GM12878 (cell line): ENCODE results near the gene MCTP2. TPM values are rescaled to one million over a fixed set of nuclear protein-coding genes. Genes with fewer than 3 reads are reported as not detected.
A peak's percentile ranks its signal among the peaks of the same experiment; 100 is the strongest.

Experiments used
- ELK1 ChIP-seq: IDR thresholded peaks from 2 replicates; pipeline ENCODE4 v1.6.1; 2012; ENCODE audit warnings: low read depth, low read length, improper control_type of control experiment
- EZH2 ChIP-seq: IDR thresholded peaks from 2 replicates; pipeline ENCODE4 v1.6.1; 2012; ENCODE audit warnings: low read depth, mild to moderate bottlenecking, control low read depth, inconsistent platforms, low read length, borderline replicate concordance; ENCODE audit not compliant: control insufficient read depth
- FOS ChIP-seq: IDR thresholded peaks from 3 replicates; pipeline ENCODE4 v1.6.1; 2011; ENCODE audit warnings: borderline replicate concordance; ENCODE audit not compliant: insufficient read length; ENCODE audit errors: extremely low read depth
- HDAC6 ChIP-seq: fragments of 200-600 bp; sonication (generic); IDR thresholded peaks from one replicate; pipeline ENCODE4 v1.8.0; 2017; ENCODE audit warnings: antibody characterized with exemption; ENCODE audit not compliant: unreplicated experiment
- KAT2A ChIP-seq: conservative IDR thresholded peaks from 2 replicates; pipeline ENCODE4 v1.6.1; 2011; ENCODE audit warnings: low read depth, low read length; ENCODE audit not compliant: control insufficient read depth
- MYB ChIP-seq: fragments of 150-350 bp; IDR thresholded peaks from 2 replicates; pipeline ENCODE4 v1.6.1; 2014; ENCODE audit warnings: mild to moderate bottlenecking, low read depth, low read length, borderline replicate concordance
- MYC ChIP-seq: IDR thresholded peaks from 2 replicates; pipeline ENCODE4 v1.6.1; 2011; ENCODE audit warnings: mild to moderate bottlenecking, low read length, moderate library complexity, inconsistent platforms; ENCODE audit not compliant: insufficient read depth, insufficient replicate concordance, insufficient read length, severe bottlenecking
- PAX5 ChIP-seq: IDR thresholded peaks from 2 replicates; pipeline ENCODE4 v1.6.1; 2011; ENCODE audit warnings: low read depth, low read length, borderline replicate concordance
- PML ChIP-seq: IDR thresholded peaks from 2 replicates; pipeline ENCODE4 v1.6.1; 2012; ENCODE audit warnings: low read length, inconsistent platforms
- POU2F2 ChIP-seq: IDR thresholded peaks from 3 replicates; pipeline ENCODE4 v1.6.1; 2011; ENCODE audit warnings: low read depth, mild to moderate bottlenecking, low read length, borderline replicate concordance
- RELB ChIP-seq: fragments of 450-650 bp; IDR thresholded peaks from 2 replicates; pipeline ENCODE4 v1.6.1; 2017; ENCODE audit warnings: low read depth, mild to moderate bottlenecking, moderate library complexity
- RUNX3 ChIP-seq: IDR thresholded peaks from 2 replicates; pipeline ENCODE4 v1.6.1; 2012; ENCODE audit warnings: low read length, inconsistent platforms
- SREBF1 ChIP-seq: IDR thresholded peaks from 2 replicates; pipeline ENCODE4 v1.6.1; 2012; ENCODE audit warnings: mild to moderate bottlenecking, low read length
- SREBF2 ChIP-seq: IDR thresholded peaks from 2 replicates; pipeline ENCODE4 v1.6.1; 2012; ENCODE audit warnings: mild to moderate bottlenecking, low read length
- TARDBP ChIP-seq: IDR thresholded peaks from 2 replicates; pipeline ENCODE4 v1.6.1; 2016; ENCODE audit warnings: borderline replicate concordance
- WRNIP1 ChIP-seq: IDR thresholded peaks from 2 replicates; pipeline ENCODE4 v1.6.1; 2011; ENCODE audit warnings: low read depth, low read length, improper control_type of control experiment, borderline replicate concordance
- YBX1 ChIP-seq: fragments of 450-650 bp; IDR thresholded peaks from 2 replicates; pipeline ENCODE4 v1.6.1; 2016; ENCODE audit warnings: antibody characterized with exemption
- ZBED1 ChIP-seq: IDR thresholded peaks from 2 replicates; pipeline ENCODE4 v1.6.1; 2016; ENCODE audit warnings: borderline replicate concordance
- ZBTB4 ChIP-seq: fragments of 450-650 bp; formaldehyde crosslinking; IDR thresholded peaks from 2 replicates; pipeline ENCODE4 v1.4.0; 2022; ENCODE audit warnings: mild to moderate bottlenecking, moderate library complexity
- ZBTB40 ChIP-seq: fragments of 450-650 bp; IDR thresholded peaks from 2 replicates; pipeline ENCODE4 v1.6.1; 2016; ENCODE audit warnings: mild to moderate bottlenecking, moderate library complexity, borderline replicate concordance
- ZNF207 ChIP-seq: fragments of 450-650 bp; IDR thresholded peaks from 2 replicates; pipeline ENCODE4 v1.6.1; 2014; ENCODE audit warnings: antibody characterized with exemption, mild to moderate bottlenecking, borderline replicate concordance
- ZNF24 ChIP-seq: fragments of 450-650 bp; IDR thresholded peaks from 2 replicates; pipeline ENCODE4 v1.6.1; 2017; ENCODE audit warnings: antibody characterized with exemption, mild to moderate bottlenecking
- polyA plus RNA-seq, 11 experiments: library from polyadenylated mRNA; depleted of rRNA in 4 of 11; unstranded in 6 of 11; stranded (reverse) in 5 of 11; fragments of >200 nt; fragmentation: Nextera tagmentation in 4 of 11; fragmentation: Illumina TruSeq in 1 of 11; extraction: Ambion mirVana in 4 of 11; extraction: Trizol in 1 of 11; gene quantifications; 1 replicate in 1 of 11; 2 replicates in 10 of 11; pipeline versions ENCODE4 v1.2.1 to v1.2.3, GENCODE V29; 2011 to 2016; ENCODE audit warnings: inconsistent platforms in 2 of 11, missing spikeins in 2 of 11, low read depth in 1 of 11
- total RNA-seq, 4 experiments: library from RNA; depleted of rRNA in 3 of 4; stranded (reverse); fragments of >200 nt in 3 of 4; fragmentation: Illumina TruSeq in 1 of 4; extraction: Trizol in 1 of 4; gene quantifications; 2 replicates each; pipeline versions ENCODE4 v1.2.1 to v1.2.3, GENCODE V29; 2013 to 2021

Gene MCTP2
- total and polyA plus RNA-seq, 10 of the 15 experiments (the other 5 are each of a cell fraction or from before 2014, with no cell fraction given), result 0.24 to 48.5 (median 0.88) TPM

GRCh38 chr15:94287794-94288246 is 56.5 kb downstream of the MCTP2 start (continued):
- TF ChIP-seq ZBTB40 (no peak), KAT2A (no peak), SREBF1 (no peak), ZNF24 (no peak), PML (no peak), PAX5 (peak; percentile 81; the same call in 1 of the 2 replicates), ZBTB4 (CRISPR knock-in tag) (no peak), ELK1 (no peak), RELB (peak; percentile 89), FOS (no peak), HDAC6 (no peak), ZBED1 (no peak), MYB (peak; percentile 62; the same call in 1 of the 2 replicates), YBX1 (no peak), SREBF2 (no peak), MYC (no peak), ZNF207 (peak; percentile 45; the same call in 1 of the 2 replicates), WRNIP1 (no peak), POU2F2 (0 out of 3 replicates have a peak, but pooled peaks have one; percentile 49), RUNX3 (peak; percentile 64), EZH2 (no peak), TARDBP (no peak)
